Measurements from ENCODE around the gene PRKN.
"Not testable (repeated sequence)": the region's sequence is repeated elsewhere in the genome, so short reads cannot be mapped to it uniquely, and the experiment has no call there.

PRKN gene

DNA sequence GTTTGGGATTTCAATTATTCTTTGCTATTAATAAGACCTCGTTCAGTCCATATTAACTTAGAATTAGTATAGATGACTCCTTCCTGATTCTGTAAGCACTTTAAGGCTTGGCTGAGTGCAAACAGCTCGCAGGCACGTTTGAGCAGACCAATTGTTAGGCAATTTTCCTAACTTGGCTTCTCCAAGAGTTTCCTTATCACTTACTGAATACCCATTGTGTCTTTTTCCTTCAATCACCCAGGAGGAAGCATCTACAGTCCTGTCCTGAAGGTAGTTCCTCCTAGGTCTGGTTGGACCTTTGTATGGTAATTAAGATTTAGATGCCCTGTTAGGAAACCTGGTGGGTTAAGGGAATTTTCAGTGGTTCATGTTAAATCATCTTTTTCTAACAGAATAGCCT, 1414.1 kb downstream of the PRKN start:
- not testable (repeated sequence) for DNase-seq

DNA sequence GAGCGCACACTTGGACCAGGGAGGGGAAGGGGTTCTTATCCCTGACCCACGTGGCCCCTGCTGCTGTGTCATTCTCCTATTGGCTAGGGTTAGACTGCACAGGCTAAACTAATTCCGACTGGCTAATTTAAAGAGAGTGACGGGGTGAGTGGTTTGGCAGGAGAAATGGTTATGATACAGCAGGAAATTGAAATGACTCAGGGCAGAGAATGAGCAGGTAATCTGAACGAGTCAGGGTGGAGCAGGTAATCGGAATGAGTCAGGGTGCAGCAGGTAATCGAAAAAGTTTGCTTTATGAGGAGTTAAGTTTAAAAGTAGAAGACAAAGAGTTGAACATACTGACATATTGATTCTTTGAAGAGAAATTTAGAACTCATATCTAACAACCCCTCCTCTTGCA, 1417.8 kb downstream of the PRKN start:
- DNase-seq = not testable (repeated sequence)

DNA sequence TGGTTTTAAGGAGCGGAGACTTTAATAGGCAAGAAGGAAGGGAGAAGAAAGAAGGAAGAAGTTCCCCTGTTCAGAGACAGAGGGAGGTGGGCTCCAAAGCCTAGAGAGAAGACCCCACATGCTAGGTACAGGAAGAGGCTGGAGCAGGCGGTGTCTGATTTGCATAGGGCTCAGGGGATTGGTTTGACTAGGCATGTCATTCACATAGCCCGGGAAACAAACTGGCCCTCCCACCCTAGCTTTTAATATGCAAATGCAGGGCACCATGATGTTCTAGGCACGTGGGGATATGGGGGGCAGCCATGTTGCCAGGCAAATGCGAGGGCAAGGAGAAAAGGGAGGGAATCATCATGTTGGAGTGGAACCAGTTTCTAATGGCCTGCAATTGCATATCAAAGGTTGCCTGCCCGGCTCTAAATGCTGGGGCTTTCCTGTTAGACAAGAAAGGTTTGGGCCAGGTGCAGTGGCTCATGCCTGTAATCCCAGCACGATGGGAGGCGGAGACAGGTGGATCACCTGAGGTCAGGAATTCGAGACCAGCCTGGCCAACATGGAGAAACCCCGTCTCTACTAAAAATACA, 1419.4 kb downstream of the PRKN start:
- no peak for DNase-seq

DNA sequence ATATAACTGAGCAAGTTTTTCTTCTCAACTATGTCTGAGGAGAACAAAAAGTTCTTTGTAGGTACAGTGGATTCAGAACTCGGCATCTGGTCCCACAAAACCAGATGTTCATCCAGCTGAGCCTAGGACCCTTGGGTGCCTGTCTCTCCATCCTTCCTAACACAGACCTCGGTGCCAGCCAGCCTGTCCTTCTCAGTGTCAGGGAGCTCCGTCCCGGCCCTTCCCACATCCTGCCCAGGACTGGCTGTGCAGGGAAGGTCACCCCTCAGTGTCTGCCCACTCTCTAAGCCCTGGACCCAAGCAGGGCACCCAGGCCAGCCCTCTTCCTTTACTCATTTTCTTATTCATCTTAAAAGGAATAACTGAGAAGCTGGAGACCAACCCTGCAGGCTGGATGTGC, 1421.7 kb downstream of the PRKN start:
- no peak for DNase-seq

DNA sequence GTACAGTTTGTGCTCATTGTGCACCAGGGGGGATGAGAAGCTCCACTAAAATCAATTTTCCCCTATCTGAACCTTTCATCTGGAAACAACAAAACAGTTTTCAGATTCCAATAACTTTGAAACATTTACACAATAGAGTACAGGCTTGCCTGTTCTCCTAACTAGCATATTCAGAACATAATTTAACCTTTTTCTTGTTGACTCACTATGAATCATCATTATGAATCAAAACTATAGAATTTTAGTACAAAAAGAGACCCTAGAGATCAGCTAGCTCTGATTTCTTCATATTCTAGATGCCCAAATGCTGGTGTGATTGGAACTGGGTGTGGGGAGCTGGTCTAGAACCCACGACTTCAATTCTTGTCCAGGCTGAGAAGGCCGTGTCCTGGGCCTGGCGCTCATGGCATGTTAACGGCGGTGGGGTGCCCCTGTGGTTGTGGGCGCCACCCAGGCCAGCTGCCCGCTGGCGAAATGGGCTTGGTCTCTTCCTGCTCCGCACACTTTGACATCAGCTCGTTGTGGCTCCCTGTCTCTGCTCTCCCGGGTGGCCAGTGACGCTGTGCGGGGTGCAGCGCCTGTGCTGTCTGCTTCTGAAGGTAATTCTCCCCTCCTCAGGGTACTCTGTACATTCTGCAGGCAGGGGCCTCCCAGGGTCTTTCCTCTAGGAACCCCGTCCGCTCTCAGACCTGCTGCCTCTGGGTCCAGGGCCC, 1423.8 kb downstream of the PRKN start:
- DNase-seq = no peak

DNA sequence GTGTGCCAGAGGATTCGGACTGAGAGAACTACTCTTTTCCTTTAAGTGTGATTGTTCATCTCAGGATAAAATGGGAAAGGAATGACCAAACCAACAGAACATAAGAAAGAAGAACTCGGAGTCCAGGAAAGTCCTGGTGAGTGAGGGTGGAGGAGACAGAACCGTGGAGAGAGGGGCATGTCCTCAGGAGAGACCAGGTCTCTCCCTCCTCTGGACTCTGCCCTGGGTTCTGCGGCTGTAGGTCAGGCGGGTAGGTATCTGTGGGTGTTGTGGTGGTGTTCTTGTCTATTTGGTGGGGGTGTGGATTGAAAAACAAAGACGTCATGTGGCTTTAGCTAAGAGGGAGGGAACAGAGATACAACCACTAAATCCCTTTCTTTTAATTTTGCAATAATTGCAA, 1424.6 kb downstream of the PRKN start:
- no peak for DNase-seq

DNA sequence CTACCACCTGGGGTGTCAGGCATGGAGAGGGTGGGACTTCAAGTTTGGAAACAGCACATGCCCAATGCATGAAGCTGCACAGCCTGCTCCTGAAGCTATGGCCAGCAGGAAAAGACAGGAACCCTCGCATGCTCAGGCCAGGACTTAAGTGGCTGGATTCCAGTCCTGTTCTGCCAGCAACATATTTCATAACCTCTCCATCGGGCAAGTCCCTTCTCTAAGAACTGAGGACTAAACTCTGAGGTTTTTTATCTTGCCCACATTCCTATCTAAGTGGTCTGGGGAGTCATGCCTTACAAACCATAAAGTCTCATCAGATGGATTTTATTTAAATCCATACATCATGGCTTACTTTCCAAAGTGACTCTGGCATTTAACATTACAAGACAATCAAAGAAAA, 1426.2 kb downstream of the PRKN start:
- DNase-seq = no peak

DNA sequence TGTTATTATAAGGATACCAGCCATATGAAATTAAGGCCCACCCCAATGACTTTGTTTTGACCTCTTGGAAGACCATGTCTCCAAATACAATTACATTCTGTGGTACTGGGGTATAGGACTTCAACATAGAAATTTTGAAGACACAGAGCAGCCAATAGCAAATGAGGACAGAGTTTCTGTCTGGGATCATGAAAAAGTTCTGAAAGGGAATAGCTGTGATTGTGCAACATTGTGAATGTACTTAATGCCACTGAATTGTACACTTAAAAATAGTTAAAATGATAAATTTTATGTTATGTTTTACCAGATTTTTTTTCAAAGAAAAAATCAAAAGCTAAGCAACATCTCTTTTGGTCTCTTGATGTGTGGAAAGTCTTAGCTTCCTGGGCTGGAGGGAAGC, 1426.7 kb downstream of the PRKN start:
- DNase-seq = no peak

DNA sequence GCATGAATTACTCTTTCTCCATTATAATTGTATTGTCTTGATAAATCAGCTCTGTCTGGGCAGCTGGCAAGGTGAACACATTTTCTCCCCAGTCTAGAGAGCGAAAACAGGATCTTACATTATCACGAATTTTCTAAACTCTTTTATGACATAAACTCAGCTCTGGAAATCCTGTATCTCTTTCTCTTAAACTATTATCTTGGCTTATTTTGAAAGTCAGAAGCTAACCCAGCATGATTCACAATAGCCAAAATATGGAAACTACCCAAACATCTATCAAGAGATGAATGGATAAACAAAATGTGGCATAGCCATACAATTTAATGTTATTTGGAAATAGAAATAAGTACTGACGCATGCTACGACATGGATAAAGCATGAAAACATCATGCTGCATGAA, 1427.8 kb downstream of the PRKN start:
- DNase-seq = no peak
